HEK293T (cell line): ENCODE measurements around the gene HK1.

ENCODE experiments used
- CTCF ChIA-PET: fragments of 350-600 bp; formaldehyde crosslinking; extraction: SDS; loops from one replicate; lab custom pipeline; 2021; ENCODE audit warnings: antibody characterized with exemption, inconsistent platforms; lab: Yijun Ruan, JAX
- POLR2A ChIA-PET: fragments of 350-600 bp; formaldehyde crosslinking; extraction: SDS; loops from one replicate; lab custom pipeline; 2020; ENCODE audit warnings: antibody characterized with exemption, inconsistent platforms; lab: Yijun Ruan, JAX
- DNase-seq: peaks from one replicate; pipeline ENCODE4 v3.0.0; 2012; ENCODE audit warnings: mixed read lengths; ENCODE audit errors: extremely low spot score
- ARNT ChIP-seq: fragments of 450-650 bp; IDR thresholded peaks from 2 replicates; pipeline ENCODE4 v1.6.1; 2017; ENCODE audit warnings: mild to moderate bottlenecking
- BHLHE40 ChIP-seq: fragments of 450-650 bp; IDR thresholded peaks from 2 replicates; pipeline ENCODE4 v1.6.1; 2016; ENCODE audit warnings: mild to moderate bottlenecking, moderate library complexity, borderline replicate concordance
- CTBP1 ChIP-seq: fragments of 450-650 bp; IDR thresholded peaks from 2 replicates; pipeline ENCODE4 v1.6.1; 2016; ENCODE audit warnings: borderline replicate concordance
- ELF4 ChIP-seq: fragments of 450-650 bp; IDR thresholded peaks from 2 replicates; pipeline ENCODE4 v1.6.1; 2017; ENCODE audit warnings: antibody characterized with exemption
- FOXA1 ChIP-seq: fragments of 450-650 bp; IDR thresholded peaks from 2 replicates; pipeline ENCODE4 v1.6.1; 2016; ENCODE audit warnings: mild to moderate bottlenecking
- FOXK2 ChIP-seq: fragments of 450-650 bp; IDR thresholded peaks from 2 replicates; pipeline ENCODE4 v1.6.1; 2016; ENCODE audit warnings: mild to moderate bottlenecking
- FOXM1 ChIP-seq: fragments of 450-650 bp; IDR thresholded peaks from 2 replicates; pipeline ENCODE4 v1.6.1; 2017; ENCODE audit warnings: mild to moderate bottlenecking, borderline replicate concordance
- HDGF ChIP-seq: fragments of 450-650 bp; IDR thresholded peaks from 2 replicates; pipeline ENCODE4 v1.6.1; 2017; ENCODE audit warnings: antibody characterized with exemption, borderline replicate concordance
- L3MBTL2 ChIP-seq: fragments of 450-650 bp; conservative IDR thresholded peaks from 2 replicates; pipeline ENCODE4 v1.6.1; 2016; ENCODE audit warnings: mild to moderate bottlenecking
- LEF1 ChIP-seq: fragments of 450-650 bp; IDR thresholded peaks from 2 replicates; pipeline ENCODE4 v1.6.1; 2017; ENCODE audit warnings: mild to moderate bottlenecking, borderline replicate concordance
- NFRKB ChIP-seq: fragments of 450-650 bp; IDR thresholded peaks from 2 replicates; pipeline ENCODE4 v1.6.1; 2016; ENCODE audit warnings: mild to moderate bottlenecking, moderate library complexity
- SP1 ChIP-seq: fragments of 450-650 bp; IDR thresholded peaks from 2 replicates; pipeline ENCODE4 v1.6.1; 2017
- SUZ12 ChIP-seq: fragments of 450-650 bp; IDR thresholded peaks from 2 replicates; pipeline ENCODE4 v1.6.1; 2016; ENCODE audit warnings: mild to moderate bottlenecking
- TARDBP ChIP-seq: fragments of 450-650 bp; IDR thresholded peaks from 2 replicates; pipeline ENCODE4 v1.6.1; 2016
- ZNF384 ChIP-seq: fragments of 450-650 bp; IDR thresholded peaks from 2 replicates; pipeline ENCODE4 v1.6.1; 2016
- TF ChIP-seq, protein P1 (sequence below): fragments of 450-650 bp; IDR thresholded peaks from 2 replicates; pipeline ENCODE4 v1.6.1; 2016

The HK1 gene

DNA sequence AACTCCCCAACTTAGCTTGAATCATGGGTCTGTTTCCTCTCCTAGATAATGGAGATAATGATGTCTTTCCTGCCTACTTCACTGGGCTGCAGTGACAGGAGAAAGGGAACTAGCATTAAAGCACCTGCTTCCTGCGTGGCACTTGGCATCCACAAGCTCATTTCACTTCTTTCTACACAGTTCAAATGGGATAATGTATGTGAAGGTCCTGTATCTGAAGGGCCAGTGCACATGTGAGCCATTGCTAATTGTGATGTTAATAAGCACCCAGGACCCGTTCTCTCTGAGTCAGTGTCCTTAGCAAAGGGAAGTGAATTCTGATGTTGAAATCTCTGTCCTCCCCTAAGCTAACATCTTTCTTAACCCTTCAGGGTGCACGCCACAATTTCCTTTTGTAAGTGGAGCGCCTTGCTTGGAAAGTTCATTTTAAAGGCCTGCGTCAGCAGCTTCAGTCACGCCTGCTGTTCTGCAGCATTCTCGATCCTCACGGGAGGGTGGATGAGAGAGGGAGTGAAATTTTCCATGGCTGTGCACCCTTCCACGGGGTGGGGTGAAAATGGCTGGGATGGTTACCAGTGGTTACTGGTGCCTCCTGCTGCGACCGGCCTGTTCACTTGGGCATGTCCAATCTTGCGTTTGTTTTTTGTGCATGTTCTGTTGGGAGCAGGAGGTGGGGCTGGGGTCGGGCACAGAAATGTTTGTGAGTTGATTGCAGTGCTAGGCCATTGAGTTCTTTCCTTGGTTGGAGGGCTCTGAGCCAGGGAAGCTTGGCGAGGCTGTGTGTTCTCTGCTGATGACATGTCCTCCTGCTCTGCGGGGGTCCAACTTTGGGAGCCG is 59.2 kb downstream of the HK1 start:
- TF ChIP-seq FOXK2 (no peak), LEF1 (no peak), ARNT (no peak), NFRKB (no peak), TARDBP (no peak), FOXA1 (no peak), L3MBTL2 (no peak), CTBP1 (no peak), BHLHE40 (no peak), SUZ12 (no peak), ELF4 (no peak), SP1 (no peak)
- POLR2A ChIA-PET, result interaction anchor here (0.8 to 1.5 kb wide), 2 partner anchors 13 to 18 kb away, joined by 3 read pairs; no protein-coding TSS in a partner anchor
- CTCF ChIA-PET, result no interaction called here
- DNase-seq, result no peak

DNA sequence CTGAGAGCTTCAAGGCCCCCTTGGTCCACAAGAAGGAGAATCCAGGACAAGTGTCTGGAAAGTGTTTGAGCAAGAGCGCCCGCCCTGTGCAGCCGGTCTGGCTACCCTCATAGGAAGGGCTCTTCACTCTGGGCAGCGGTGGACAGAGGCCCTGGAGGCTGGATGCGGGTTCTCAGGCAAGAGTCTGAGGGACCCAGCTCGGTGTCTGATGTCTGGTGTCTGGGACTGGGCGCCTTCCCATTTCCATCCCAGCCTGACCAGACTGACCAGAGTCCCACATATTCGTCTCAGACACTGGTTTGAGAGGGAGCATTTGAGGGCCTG is 59.8 kb downstream of the HK1 start:
- DNase-seq, result no peak
- POLR2A ChIA-PET, result interaction anchor here (1.5 kb wide), 1 partner anchor 19 kb away, joined by 3 read pairs; no protein-coding TSS in a partner anchor
- CTCF ChIA-PET, result no interaction called here
- TF ChIP-seq SUZ12 (no peak), TARDBP (no peak), ZNF384 (no peak)

DNA sequence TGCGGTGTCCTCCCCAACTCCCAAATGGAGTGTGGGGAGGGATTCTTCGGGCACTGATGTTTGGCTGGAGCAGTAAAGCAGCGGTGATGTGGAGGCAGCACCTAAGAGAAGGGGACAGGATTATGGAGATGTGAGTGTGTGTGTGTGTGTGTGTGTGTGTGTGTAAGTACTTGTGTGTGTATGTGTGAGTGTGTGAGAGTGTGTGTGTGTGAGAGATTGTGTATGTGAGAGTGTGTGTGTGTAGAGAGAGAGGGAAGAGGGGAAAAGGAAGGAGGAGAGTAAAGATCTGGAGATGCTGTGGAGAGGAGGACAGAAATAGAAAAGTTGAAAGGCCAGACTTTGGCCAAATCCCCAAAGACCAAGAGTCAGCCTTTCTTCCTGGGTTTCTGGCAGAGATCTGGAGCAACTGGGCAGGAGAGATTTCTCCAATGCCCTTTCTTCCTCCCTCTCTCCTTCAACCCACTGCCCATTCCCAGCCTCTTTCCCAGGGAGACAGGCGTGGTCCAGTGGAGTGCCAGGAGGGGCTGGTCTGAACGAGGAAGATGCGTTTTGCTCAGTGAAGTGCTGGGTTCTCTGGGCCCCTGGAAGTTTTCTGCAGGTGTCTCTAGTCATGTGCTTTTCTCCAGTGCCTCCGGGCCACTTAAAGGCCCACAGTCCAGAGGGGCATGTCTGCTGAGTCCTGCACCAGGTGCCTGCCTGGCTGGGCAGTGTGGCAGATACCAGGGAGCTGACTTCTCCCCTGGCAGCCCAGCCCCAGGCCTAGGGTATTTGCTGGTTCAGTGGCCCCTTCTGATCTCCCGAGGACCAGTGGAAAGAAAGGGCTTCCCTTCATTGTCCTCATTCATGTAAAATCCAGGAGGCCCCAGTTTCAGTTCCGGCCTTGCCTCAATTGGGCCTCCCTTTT is 60.5 kb downstream of the HK1 start:
- ChIA-PET CTCF (no interaction called here), POLR2A (interaction anchor here (0.7 to 1.5 kb wide), 2 partner anchors 11 to 19 kb away, joined by 3 read pairs; no protein-coding TSS in a partner anchor)
- TF ChIP-seq HDGF (no peak), FOXK2 (no peak), FOXM1 (no peak), FOXA1 (no peak), BHLHE40 (no peak), SP1 (no peak), LEF1 (no peak), ZNF384 (no peak), SUZ12 (no peak), TARDBP (no peak), CTBP1 (no peak), L3MBTL2 (no peak), ARNT (no peak), NFRKB (no peak)
- TF ChIP-seq, protein P1, sequence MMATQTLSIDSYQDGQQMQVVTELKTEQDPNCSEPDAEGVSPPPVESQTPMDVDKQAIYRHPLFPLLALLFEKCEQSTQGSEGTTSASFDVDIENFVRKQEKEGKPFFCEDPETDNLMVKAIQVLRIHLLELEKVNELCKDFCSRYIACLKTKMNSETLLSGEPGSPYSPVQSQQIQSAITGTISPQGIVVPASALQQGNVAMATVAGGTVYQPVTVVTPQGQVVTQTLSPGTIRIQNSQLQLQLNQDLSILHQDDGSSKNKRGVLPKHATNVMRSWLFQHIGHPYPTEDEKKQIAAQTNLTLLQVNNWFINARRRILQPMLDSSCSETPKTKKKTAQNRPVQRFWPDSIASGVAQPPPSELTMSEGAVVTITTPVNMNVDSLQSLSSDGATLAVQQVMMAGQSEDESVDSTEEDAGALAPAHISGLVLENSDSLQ, result no peak
- no peak for DNase-seq

DNA sequence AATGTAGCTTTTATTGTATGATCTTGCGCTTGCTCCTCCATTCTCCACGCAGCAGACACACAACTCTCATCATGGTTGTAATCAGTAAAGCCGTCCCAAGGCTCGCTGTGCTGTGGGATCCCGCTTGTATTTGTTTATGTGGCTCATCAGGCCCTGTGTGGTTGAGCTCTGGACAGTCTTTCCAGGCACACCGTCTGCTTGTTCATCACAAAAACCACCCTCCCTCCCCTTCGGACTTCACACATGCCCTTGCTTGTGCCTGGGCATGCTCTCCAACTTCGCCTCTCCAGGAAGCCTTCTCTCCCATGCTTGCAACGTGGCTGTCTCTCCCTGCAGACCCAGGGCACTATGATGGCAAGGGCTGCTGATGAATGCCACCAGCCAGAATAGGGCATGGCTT is 62.4 kb downstream of the HK1 start:
- TF ChIP-seq FOXK2, result no peak
- TF ChIP-seq ARNT, result no peak
- DNase-seq, result no peak
- ChIA-PET CTCF (no interaction called here), POLR2A (no interaction called here)

DNA sequence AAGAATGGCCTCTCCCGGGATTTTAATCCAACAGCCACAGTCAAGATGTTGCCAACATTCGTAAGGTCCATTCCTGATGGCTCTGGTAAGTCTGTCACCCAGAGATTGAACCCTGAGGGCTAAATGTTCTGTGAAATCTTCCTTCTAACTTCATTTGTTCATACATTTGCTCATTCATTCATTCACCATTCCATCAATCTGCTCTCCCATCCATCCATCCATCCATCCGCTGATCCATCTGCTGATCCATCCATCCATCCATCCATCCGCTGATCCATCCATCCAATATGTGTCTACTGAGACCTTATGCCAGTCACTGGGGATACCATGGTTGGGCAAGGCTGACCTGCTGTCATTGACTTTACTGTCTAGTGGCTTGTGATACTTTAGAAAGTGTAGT is 65.6 kb downstream of the HK1 start:
- CTCF ChIA-PET, result no interaction called here
- no peak for TF ChIP-seq SP1
- TF ChIP-seq CTBP1, result no peak
- no peak for TF ChIP-seq ARNT
- no peak for TF ChIP-seq L3MBTL2
- no peak for TF ChIP-seq ZNF384
- TF ChIP-seq LEF1, result no peak
- no peak for TF ChIP-seq HDGF
- no peak for TF ChIP-seq SUZ12
- TF ChIP-seq FOXA1, result no peak
- TF ChIP-seq ELF4, result no peak
- no peak for TF ChIP-seq BHLHE40
- TF ChIP-seq, protein P1, result no peak
- no peak for TF ChIP-seq FOXM1
- no peak for TF ChIP-seq TARDBP
- no peak for TF ChIP-seq FOXK2
- no peak for TF ChIP-seq NFRKB
- POLR2A ChIA-PET, result no interaction called here
- DNase-seq, result no peak

DNA sequence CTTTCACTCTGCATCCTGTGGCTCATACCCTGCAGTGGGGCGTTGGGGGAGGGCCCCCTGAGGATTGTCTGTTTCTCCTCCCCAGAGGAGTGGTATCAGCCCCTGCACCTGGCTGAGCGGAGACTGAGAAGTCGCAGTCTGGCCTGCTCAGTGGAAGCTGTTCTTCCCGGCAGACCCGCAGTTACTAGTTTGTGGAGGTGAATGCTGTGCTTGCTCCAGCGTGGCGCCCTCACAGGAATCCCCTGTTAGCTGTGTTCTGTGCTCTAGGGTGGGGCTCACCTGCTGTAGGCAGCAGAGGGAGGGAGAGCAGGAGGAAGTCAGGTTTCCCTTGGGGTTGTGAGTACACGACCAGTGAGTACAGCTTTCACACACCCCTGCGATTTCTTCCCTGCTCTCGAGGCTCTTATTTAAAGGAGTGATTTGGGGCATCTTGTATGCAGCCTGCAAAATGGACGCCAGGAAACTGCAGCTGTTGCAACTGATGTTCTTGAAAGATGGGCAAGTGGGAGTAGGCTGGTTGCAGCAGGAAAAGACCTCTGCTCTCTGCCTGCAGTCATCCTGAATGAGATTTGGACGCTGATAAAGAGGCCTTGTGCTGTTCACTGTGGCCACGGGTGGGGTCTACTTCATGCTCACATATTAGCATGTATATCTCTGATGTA is 66.4 kb downstream of the HK1 start:
- CTCF ChIA-PET, result no interaction called here
- POLR2A ChIA-PET, result no interaction called here
- DNase-seq, result no peak
- TF ChIP-seq CTBP1 (no peak), FOXM1 (no peak), HDGF (no peak), SP1 (no peak), NFRKB (no peak), FOXK2 (no peak), SUZ12 (no peak), TARDBP (no peak), ZNF384 (no peak), L3MBTL2 (no peak), LEF1 (no peak), FOXA1 (no peak), BHLHE40 (no peak), ARNT (no peak), ELF4 (no peak)
- TF ChIP-seq, protein P1, result no peak
